ENCODE results near the gene SLC22A25. TPM values are rescaled to one million over a fixed set of nuclear protein-coding genes. Genes with fewer than 3 reads are reported as not detected.

Gene SLC22A25
- total RNA-seq, 1 experiment from 2014 or later: not detected

DNA sequence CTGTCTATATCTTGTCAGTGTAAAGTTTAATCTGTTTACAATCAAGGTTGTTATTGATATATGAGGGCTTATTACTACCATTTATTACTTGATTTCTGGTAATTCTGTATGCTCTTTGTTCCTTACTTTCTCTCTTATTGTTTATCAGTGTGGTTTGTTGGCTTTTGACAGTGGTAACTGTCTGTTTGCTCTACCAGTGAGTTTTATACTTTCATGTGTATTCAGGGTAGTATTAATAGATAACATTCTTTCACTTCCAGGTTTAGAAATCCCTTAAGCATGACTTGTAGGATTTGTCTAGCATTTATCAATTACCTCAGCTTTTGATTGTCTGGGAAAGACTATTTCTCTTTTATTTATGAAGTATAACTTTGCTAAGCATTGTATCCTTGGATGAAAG lies 37.5 kb upstream of the SLC22A25 start:
- H3K36me3 Mint-ChIP-seq (ENCODE audit: insufficient read depth, unreplicated experiment): no peaks in the 10 kb centered on the region
- no peaks in the 10 kb centered on the region for H3K9me3 Mint-ChIP-seq (ENCODE audit: unreplicated experiment)
- H3K4me3 Mint-ChIP-seq (ENCODE audit: unreplicated experiment): no peak overlapping the region
- TF ChIP-seq, protein P1, sequence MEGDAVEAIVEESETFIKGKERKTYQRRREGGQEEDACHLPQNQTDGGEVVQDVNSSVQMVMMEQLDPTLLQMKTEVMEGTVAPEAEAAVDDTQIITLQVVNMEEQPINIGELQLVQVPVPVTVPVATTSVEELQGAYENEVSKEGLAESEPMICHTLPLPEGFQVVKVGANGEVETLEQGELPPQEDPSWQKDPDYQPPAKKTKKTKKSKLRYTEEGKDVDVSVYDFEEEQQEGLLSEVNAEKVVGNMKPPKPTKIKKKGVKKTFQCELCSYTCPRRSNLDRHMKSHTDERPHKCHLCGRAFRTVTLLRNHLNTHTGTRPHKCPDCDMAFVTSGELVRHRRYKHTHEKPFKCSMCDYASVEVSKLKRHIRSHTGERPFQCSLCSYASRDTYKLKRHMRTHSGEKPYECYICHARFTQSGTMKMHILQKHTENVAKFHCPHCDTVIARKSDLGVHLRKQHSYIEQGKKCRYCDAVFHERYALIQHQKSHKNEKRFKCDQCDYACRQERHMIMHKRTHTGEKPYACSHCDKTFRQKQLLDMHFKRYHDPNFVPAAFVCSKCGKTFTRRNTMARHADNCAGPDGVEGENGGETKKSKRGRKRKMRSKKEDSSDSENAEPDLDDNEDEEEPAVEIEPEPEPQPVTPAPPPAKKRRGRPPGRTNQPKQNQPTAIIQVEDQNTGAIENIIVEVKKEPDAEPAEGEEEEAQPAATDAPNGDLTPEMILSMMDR (IDR thresholded peaks at IDR 0.05; ENCODE audit: unreplicated experiment): no peak
- POLR2A ChIA-PET: no interaction called here
- no TSS peak for BruUV-seq (replicated peaks)
- DNase-seq (ENCODE audit: unreplicated experiment): no peak
- intact Hi-C loops (cut with micrococcal nuclease): no loop called here
- CTCF ChIA-PET: no interaction called here
- H3K27me3 Mint-ChIP-seq (ENCODE audit: insufficient read depth, unreplicated experiment): peaks cover 84% of the 10 kb centered on the region
- H3K4me1 Mint-ChIP-seq (ENCODE audit: insufficient read depth, unreplicated experiment): no peaks in the 10 kb centered on the region
- no peak overlapping the region for H3K27ac Mint-ChIP-seq (ENCODE audit: low read depth, unreplicated experiment)

DNA sequence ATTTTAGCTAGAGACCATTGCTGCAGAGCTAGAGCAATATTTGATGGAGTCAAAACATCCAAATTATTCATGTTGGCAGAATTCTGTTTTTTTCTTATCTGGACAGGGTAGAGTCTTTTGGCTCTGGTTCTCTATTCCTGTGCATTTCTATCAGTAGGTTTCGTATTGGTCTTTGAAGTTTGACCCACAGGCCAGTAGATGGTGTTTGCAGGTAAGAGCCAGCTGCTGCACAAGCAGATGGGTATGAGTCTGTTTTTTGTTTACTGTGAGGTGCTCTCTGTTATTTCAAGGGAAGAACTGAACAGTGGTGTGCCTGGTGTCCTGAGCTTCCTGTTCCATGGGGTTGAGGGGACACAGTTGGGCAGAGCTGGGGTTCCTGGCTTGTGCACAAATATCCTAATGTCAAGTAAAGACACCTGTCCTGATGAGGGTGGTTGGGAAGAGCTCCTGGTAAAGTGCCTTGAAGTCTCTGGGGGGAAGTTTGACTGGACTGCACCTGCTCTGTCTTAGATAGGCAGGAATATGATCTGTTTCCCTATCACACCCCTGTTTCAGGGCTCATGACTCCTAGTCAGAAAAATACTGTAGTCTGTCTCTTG lies 34.0 kb upstream of the SLC22A25 start:
- no TSS peak for BruUV-seq (replicated peaks)
- Mint-ChIP-seq H3K4me1 (ENCODE audit: insufficient read depth, unreplicated experiment) (no peaks in the 10 kb centered on the region), H3K4me3 (ENCODE audit: unreplicated experiment) (no peak overlapping the region), H3K9me3 (ENCODE audit: unreplicated experiment) (no peaks in the 10 kb centered on the region), H3K27ac (ENCODE audit: low read depth, unreplicated experiment) (no peak overlapping the region), H3K36me3 (ENCODE audit: insufficient read depth, unreplicated experiment) (no peaks in the 10 kb centered on the region), H3K27me3 (ENCODE audit: insufficient read depth, unreplicated experiment) (peaks cover 74% of the 10 kb centered on the region)
- intact Hi-C loops (cut with micrococcal nuclease): no loop called here
- POLR2A ChIA-PET: no interaction called here
- TF ChIP-seq, protein P1 (IDR thresholded peaks at IDR 0.05; ENCODE audit: unreplicated experiment): peak; percentile 10
- DNase-seq (ENCODE audit: unreplicated experiment): peak; percentile 22
- CTCF ChIA-PET: no interaction called here

DNA sequence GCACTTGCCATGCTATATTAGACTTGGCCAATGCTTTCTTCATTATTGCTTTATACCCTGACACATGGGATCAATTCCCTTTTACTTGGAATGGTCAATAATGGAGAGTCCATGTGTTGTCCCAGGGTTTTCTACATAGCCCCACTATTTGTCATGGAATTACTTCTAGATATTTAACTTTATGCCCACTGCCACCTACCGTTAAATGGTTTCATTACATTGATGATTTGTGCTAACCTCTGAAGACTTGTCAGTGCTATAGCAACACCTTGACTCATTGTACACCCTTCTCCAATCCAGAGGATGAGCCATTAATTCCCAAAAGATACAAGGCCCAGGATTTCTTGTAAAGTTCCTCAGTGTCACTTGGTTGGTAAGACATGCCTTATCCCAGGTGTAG lies 31.4 kb upstream of the SLC22A25 start:
- H3K9me3 Mint-ChIP-seq (ENCODE audit: unreplicated experiment): no peaks in the 10 kb centered on the region
- no peaks in the 10 kb centered on the region for H3K4me1 Mint-ChIP-seq (ENCODE audit: insufficient read depth, unreplicated experiment)
- peak; percentile 36 for DNase-seq (ENCODE audit: unreplicated experiment)
- BruUV-seq (replicated peaks): no TSS peak
- no peaks in the 10 kb centered on the region for H3K36me3 Mint-ChIP-seq (ENCODE audit: insufficient read depth, unreplicated experiment)
- TF ChIP-seq, protein P1 (IDR thresholded peaks at IDR 0.05; ENCODE audit: unreplicated experiment): no peak
- CTCF ChIA-PET: no interaction called here
- peaks cover 56% of the 10 kb centered on the region for H3K27me3 Mint-ChIP-seq (ENCODE audit: insufficient read depth, unreplicated experiment)
- POLR2A ChIA-PET: interaction anchor here (0.5 kb wide), 1 partner anchor 273 kb away, joined by 3 read pairs; no protein-coding TSS in a partner anchor
- intact Hi-C loops (cut with micrococcal nuclease): loop anchor here (1.0 kb wide), 1 partner anchor 239 kb away; no protein-coding TSS in a partner anchor
- no peak overlapping the region for H3K4me3 Mint-ChIP-seq (ENCODE audit: unreplicated experiment)
- no peak overlapping the region for H3K27ac Mint-ChIP-seq (ENCODE audit: low read depth, unreplicated experiment)

DNA sequence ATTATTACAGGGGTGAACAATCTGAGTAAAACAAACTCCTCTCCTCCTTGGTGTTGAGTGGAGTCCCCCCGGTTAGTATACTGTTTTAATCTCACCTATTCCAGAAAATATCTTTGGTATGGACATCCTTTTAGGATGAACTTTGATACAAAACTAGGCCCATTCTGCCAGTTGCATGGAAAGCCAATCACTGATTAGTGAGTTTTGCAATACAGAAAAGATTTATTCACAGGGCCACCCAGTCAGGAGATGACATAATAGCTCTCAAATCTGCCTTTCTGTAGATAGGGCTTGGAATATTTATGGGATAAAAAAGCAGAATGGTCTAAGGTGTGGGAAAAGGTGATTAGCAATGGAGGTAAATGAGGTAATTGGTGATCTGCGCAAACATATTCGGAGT lies 30.3 kb upstream of the SLC22A25 start:
- CTCF ChIA-PET: interaction anchor here (0.6 to 1.2 kb wide), 3 partner anchors 45 to 1102 kb away, joined by 3 to 4 read pairs (median 3); no protein-coding TSS in a partner anchor
- BruUV-seq (replicated peaks): no TSS peak

More for the DNA sequence above, 30.3 kb upstream of the SLC22A25 start:
- Mint-ChIP-seq H3K9me3 (ENCODE audit: unreplicated experiment) (no peaks in the 10 kb centered on the region), H3K27me3 (ENCODE audit: insufficient read depth, unreplicated experiment) (peaks cover 56% of the 10 kb centered on the region), H3K36me3 (ENCODE audit: insufficient read depth, unreplicated experiment) (no peaks in the 10 kb centered on the region), H3K4me1 (ENCODE audit: insufficient read depth, unreplicated experiment) (no peaks in the 10 kb centered on the region), H3K4me3 (ENCODE audit: unreplicated experiment) (no peak overlapping the region), H3K27ac (ENCODE audit: low read depth, unreplicated experiment) (no peak overlapping the region)
- intact Hi-C loops (cut with micrococcal nuclease): loop anchor here (1.0 kb wide), 1 partner anchor 238 kb away; no protein-coding TSS in a partner anchor
- no peak for DNase-seq (ENCODE audit: unreplicated experiment)
- POLR2A ChIA-PET: no interaction called here
- TF ChIP-seq, protein P1 (IDR thresholded peaks at IDR 0.05; ENCODE audit: unreplicated experiment): no peak

All from MCF 10A (cell line).